GM23338 (cell line): ENCODE measurements around the gene SLC26A11. TPM values are rescaled to one million over a fixed set of nuclear protein-coding genes. Genes with fewer than 3 reads are reported as not detected.

Experiments used
- ATAC-seq: fragments of 200-7000 bp; cut with Tn5 transposase; 3 replicates; pipeline ENCODE4 v1.9.1; 2020
- DNase-seq: peaks from one replicate; pipeline ENCODE4 v3.0.0-alpha.2; 2015; ENCODE audit warnings: low spot score
- H2AFZ ChIP-seq: fragments of 200-600 bp; sonication (generic); 2 replicates; pipeline ENCODE4 v1.8.0; 2016; ENCODE audit warnings: antibody characterized with exemption, mild to moderate bottlenecking, moderate library complexity
- H3F3A ChIP-seq: fragments of 200-600 bp; sonication (generic); replicated peaks from 2 replicates; pipeline ENCODE4 v1.8.0; 2017; ENCODE audit warnings: antibody characterized with exemption, mixed run types, low read depth
- H3K27ac ChIP-seq: fragments of 200-600 bp; sonication (generic); 2 replicates; pipeline ENCODE4 v1.6.1; 2016; ENCODE audit warnings: low read depth
- H3K27me3 ChIP-seq: fragments of 200-600 bp; sonication (generic); 2 replicates; pipeline ENCODE4 v1.8.0; 2016; ENCODE audit warnings: mild to moderate bottlenecking, mixed run types, moderate library complexity; ENCODE audit not compliant: insufficient read depth
- H3K36me3 ChIP-seq: fragments of 200-600 bp; sonication (generic); 2 replicates; pipeline ENCODE4 v1.8.0; 2016; ENCODE audit warnings: mild to moderate bottlenecking; ENCODE audit not compliant: insufficient read depth
- H3K4me1 ChIP-seq: fragments of 200-600 bp; sonication (generic); 2 replicates; pipeline ENCODE4 v1.8.0; 2016; ENCODE audit warnings: mild to moderate bottlenecking, moderate library complexity; ENCODE audit not compliant: insufficient read depth
- H3K4me2 ChIP-seq: fragments of 200-600 bp; sonication (generic); 2 replicates; pipeline ENCODE4 v1.7.1; 2017; ENCODE audit warnings: mixed run types
- H3K4me3 ChIP-seq: fragments of 200-600 bp; sonication (generic); 2 replicates; pipeline ENCODE4 v1.6.1; 2016; ENCODE audit warnings: mixed run types
- H3K79me2 ChIP-seq: fragments of 200-600 bp; sonication (generic); replicated peaks from 2 replicates; pipeline ENCODE4 v1.8.0; 2017; ENCODE audit warnings: mild to moderate bottlenecking; ENCODE audit not compliant: insufficient read depth
- H3K9me2 ChIP-seq: fragments of 200-600 bp; sonication (generic); 2 replicates; pipeline ENCODE4 v1.8.0; 2017; ENCODE audit not compliant: insufficient read depth
- H4K20me1 ChIP-seq: fragments of 200-600 bp; sonication (generic); replicated peaks from 2 replicates; pipeline ENCODE4 v1.8.0; 2017; ENCODE audit warnings: mild to moderate bottlenecking; ENCODE audit not compliant: insufficient read depth
- H3K27ac Mint-ChIP-seq: 2 replicates; pipeline ENCODE4 v1.8.0; 2020; ENCODE audit warnings: inconsistent platforms, mild to moderate bottlenecking, moderate library complexity, mixed read lengths
- H3K27me3 Mint-ChIP-seq: 3 replicates; pipeline ENCODE4 v1.8.0; 2022; ENCODE audit warnings: low read depth, mild to moderate bottlenecking, moderate library complexity, mixed read lengths, inconsistent platforms; ENCODE audit not compliant: insufficient read depth, poor library complexity
- H3K36me3 Mint-ChIP-seq: 3 replicates; pipeline ENCODE4 v1.8.0; 2021; ENCODE audit warnings: low read depth, mild to moderate bottlenecking, inconsistent platforms, moderate library complexity, mixed read lengths
- H3K4me1 Mint-ChIP-seq: 3 replicates; pipeline ENCODE4 v1.8.0; 2020; ENCODE audit warnings: mild to moderate bottlenecking, inconsistent platforms, mixed read lengths
- H3K4me3 Mint-ChIP-seq: 3 replicates; pipeline ENCODE4 v1.8.0; 2021; ENCODE audit warnings: moderate library complexity, mild to moderate bottlenecking, inconsistent platforms, mixed read lengths
- H3K9me3 Mint-ChIP-seq: 3 replicates; pipeline ENCODE4 v1.8.0; 2020; ENCODE audit warnings: moderate library complexity, mild to moderate bottlenecking, inconsistent platforms, mixed read lengths
- CREB1 ChIP-seq: fragments of 250-450 bp; sonication (Bioruptor Pico); IDR thresholded peaks from 2 replicates; pipeline ENCODE4 v1.5.0; 2020; ENCODE audit warnings: low read depth, mild to moderate bottlenecking, moderate library complexity
- CTCF ChIP-seq, 2 experiments: fragments of 200-600 bp in 1 of 2; sonication (generic) in 1 of 2; conservative IDR thresholded peaks; 2 replicates each; pipeline versions ENCODE4 v1.5.1 to v1.6.1; 2016 to 2017; ENCODE audit warnings: antibody characterized with exemption in 2 of 2, low read depth in 2 of 2, mild to moderate bottlenecking in 2 of 2, moderate library complexity in 1 of 2
- ETS1 ChIP-seq: IDR thresholded peaks from 2 replicates; pipeline ENCODE4 v1.6.1; 2016; ENCODE audit warnings: antibody characterized with exemption
- EZH2 ChIP-seq: fragments of 200-600 bp; sonication (generic); IDR thresholded peaks from one replicate; pipeline ENCODE4 v1.8.0; 2017; ENCODE audit warnings: antibody characterized with exemption, mild to moderate bottlenecking, low read depth; ENCODE audit not compliant: unreplicated experiment
- EZH2phosphoT487 ChIP-seq: fragments of 200-600 bp; sonication (generic); IDR thresholded peaks from one replicate; pipeline ENCODE4 v1.8.1; 2018; ENCODE audit warnings: antibody characterized with exemption; ENCODE audit not compliant: unreplicated experiment
- NANOG ChIP-seq: IDR thresholded peaks from 2 replicates; pipeline ENCODE4 v1.6.1; 2016; ENCODE audit warnings: antibody characterized with exemption, borderline replicate concordance
- POLR2AphosphoS5 ChIP-seq: IDR thresholded peaks from 2 replicates; pipeline ENCODE4 v1.6.1; 2016; ENCODE audit warnings: antibody characterized with exemption, low read depth
- REST ChIP-seq: IDR thresholded peaks from one replicate; pipeline ENCODE4 v1.6.1; 2018; ENCODE audit warnings: antibody characterized with exemption; ENCODE audit not compliant: unreplicated experiment
- STAT1 ChIP-seq: IDR thresholded peaks from one replicate; pipeline ENCODE4 v1.6.1; 2016; ENCODE audit warnings: antibody characterized with exemption; ENCODE audit not compliant: unreplicated experiment
- ZNF114 ChIP-seq: fragments of 250-450 bp; sonication (Bioruptor Pico); IDR thresholded peaks from 2 replicates; pipeline ENCODE4 v1.5.0; 2020; ENCODE audit warnings: mild to moderate bottlenecking, moderate library complexity
- polyA plus RNA-seq: library from polyadenylated mRNA; unstranded; fragments of >200 nt; fragmentation: Nextera tagmentation; extraction: Ambion mirVana; gene quantifications from 2 replicates; pipeline ENCODE4 v1.2.1, GENCODE V29; 2016
- total RNA-seq: library from RNA; depleted of rRNA; stranded (reverse); fragments of >200 nt; shearing (Covaris generic); gene quantifications from 2 replicates; pipeline ENCODE4 v1.2.3, GENCODE V29; 2014

Gene SLC26A11
- total and polyA plus RNA-seq, 2 experiments from 2014 or later = 10.9 to 23.0 TPM

GRCh38 chr17:80247561-80247960 is 27.3 kb downstream of the SLC26A11 start:
- no peak overlapping the region for H3K4me3 ChIP-seq
- no peak for TF ChIP-seq ZNF114 (CRISPR knock-in tag)
- TF ChIP-seq CREB1 (CRISPR knock-in tag) = no peak
- H3K27me3 ChIP-seq = no peaks in the 10 kb centered on the region
- peaks cover 3% of the 10 kb centered on the region; the same call in 1 of the 2 replicates for H4K20me1 ChIP-seq
- Mint-ChIP-seq H3K4me1 (no peaks in the 10 kb centered on the region; the same call in 2 of the 3 replicates), H3K27me3 (peaks cover 13% of the 10 kb centered on the region), H3K9me3 (no peaks in the 10 kb centered on the region), H3K36me3 (peaks cover 14% of the 10 kb centered on the region; the same call in 2 of the 3 replicates), H3K27ac (no peak overlapping the region), H3K4me3 (no peak overlapping the region)
- H3K4me1 ChIP-seq = no peaks in the 10 kb centered on the region
- no peaks in the 10 kb centered on the region for H3K36me3 ChIP-seq
- no peaks in the 10 kb centered on the region for H3F3A ChIP-seq
- H3K27ac ChIP-seq = no peak overlapping the region
- no peaks in the 10 kb centered on the region for H3K79me2 ChIP-seq
- no peak for DNase-seq
- ATAC-seq = no peak
- H3K4me2 ChIP-seq = no peak overlapping the region
- no peaks in the 10 kb centered on the region for H3K9me2 ChIP-seq
- H2AFZ ChIP-seq = no peak overlapping the region

- no peak overlapping the region for H3K27ac ChIP-seq
- no peak overlapping the region for H2AFZ ChIP-seq
- no peaks in the 10 kb centered on the region for H3K27me3 ChIP-seq
- no peak for DNase-seq
- Mint-ChIP-seq H3K4me3 (no peak overlapping the region), H3K4me1 (no peaks in the 10 kb centered on the region; the same call in 2 of the 3 replicates), H3K27ac (no peak overlapping the region), H3K36me3 (peaks cover 12% of the 10 kb centered on the region; the same call in 2 of the 3 replicates), H3K9me3 (no peaks in the 10 kb centered on the region), H3K27me3 (peaks cover 11% of the 10 kb centered on the region)
- peaks cover 3% of the 10 kb centered on the region; the same call in 1 of the 2 replicates for H4K20me1 ChIP-seq
- no peaks in the 10 kb centered on the region for H3K36me3 ChIP-seq
- H3K9me2 ChIP-seq = no peaks in the 10 kb centered on the region
- H3K4me1 ChIP-seq = no peaks in the 10 kb centered on the region
- H3K4me2 ChIP-seq = no peak overlapping the region
- H3K4me3 ChIP-seq = no peak overlapping the region
- H3K79me2 ChIP-seq = no peaks in the 10 kb centered on the region
- no peak for ATAC-seq
- no peak for TF ChIP-seq EZH2phosphoT487
- no peak for TF ChIP-seq POLR2AphosphoS5
- no peak for TF ChIP-seq EZH2
- TF ChIP-seq REST = no peak
- TF ChIP-seq CTCF (conservative IDR thresholded peaks at IDR 0.05; ENCODE audit: low read depth in 2 of 2) = no peak
- no peak for TF ChIP-seq CREB1 (CRISPR knock-in tag)
- TF ChIP-seq STAT1 = no peak
- TF ChIP-seq ETS1 = no peak
- TF ChIP-seq NANOG = no peak
- no peaks in the 10 kb centered on the region for H3F3A ChIP-seq
Measured at GRCh38 chr17:80248001-80248893, 28.0 kb downstream of the SLC26A11 start.
